Kidney (tissue), 14 donors: ENCODE data around the gene TFE3. TPM values are rescaled to one million over a fixed set of nuclear protein-coding genes. Genes with fewer than 3 reads are reported as not detected.

Experiments
- DNase-seq, 5 donors: peaks; one replicate each; pipeline ENCODE4 v3.0.0-alpha.2; 2013 to 2020
- FAIRE-seq: peaks from 2 replicates; lab custom pipeline; 2012; peaks lifted over from hg19 to GRCh38; lab: Jason Lieb, UNC
- H3K27ac ChIP-seq, 2 donors: one replicate each; pipeline ENCODE4 v1.7.0; 2013; ENCODE audit warnings: low read depth in 2 of 2, low read length in 2 of 2, inconsistent platforms in 1 of 2
- H3K27me3 ChIP-seq: one replicate; pipeline ENCODE4 v1.7.1; 2013; ENCODE audit warnings: low read length, inconsistent platforms; ENCODE audit not compliant: control insufficient read depth, insufficient read depth
- H3K36me3 ChIP-seq, 3 donors: one replicate each; pipeline versions ENCODE4 v1.7.0 to v1.7.1; 2013; ENCODE audit warnings: low read length in 3 of 3, control low read depth in 1 of 3, inconsistent platforms in 1 of 3; ENCODE audit not compliant: insufficient read depth in 3 of 3, control insufficient read depth in 2 of 3
- H3K4me1 ChIP-seq, 3 donors: one replicate each; pipeline versions ENCODE4 v1.7.0 to v1.7.1; 2013; ENCODE audit warnings: low read length in 3 of 3, inconsistent platforms in 1 of 3, low read depth in 1 of 3; ENCODE audit not compliant: control insufficient read depth in 2 of 3, insufficient read depth in 2 of 3
- H3K4me3 ChIP-seq, 3 donors: one replicate each; pipeline versions ENCODE4 v1.7.0 to v1.8.1; 2013; ENCODE audit warnings: low read length in 3 of 3, control low read depth in 1 of 3, inconsistent platforms in 1 of 3
- H3K9ac ChIP-seq, 3 donors: one replicate each; pipeline versions ENCODE4 v1.7.0 to v1.7.1; 2013; ENCODE audit warnings: low read length in 3 of 3, control low read depth in 1 of 3, inconsistent platforms in 1 of 3
- H3K9me3 ChIP-seq, 3 donors: one replicate each; pipeline versions ENCODE4 v1.7.0 to v1.7.1; 2013; ENCODE audit warnings: low read length in 3 of 3, control low read depth in 1 of 3, inconsistent platforms in 1 of 3; ENCODE audit not compliant: control insufficient read depth in 2 of 3, insufficient read depth in 1 of 3
- intact Hi-C: fragments of 100-400 bp; cut with DNase I; formaldehyde crosslinking; loops from one replicate; pipeline ENCODE4 v1.11.1; 2022
- polyA plus RNA-seq: library from polyadenylated mRNA; stranded (reverse); fragments of 350-450 nt; fragmentation: Illumina TruSeq; extraction: RNeasy Lipid Tissue Mini Kit (QIAGEN cat#74804); gene quantifications from one replicate; pipeline ENCODE4 v1.2.3, GENCODE V29; 2014; ENCODE audit warnings: low read depth, low replicate concordance; ENCODE audit not compliant: insufficient read depth
- total RNA-seq: library from RNA; stranded (reverse); fragmentation: NEBNext Ultra II Directional; extraction: Animal tissue kit (Norgen Biotek cat#: 25700); gene quantifications from one replicate; pipeline ENCODE4 v1.2.1, GENCODE V29; 2021
- TF ChIP-seq, protein P1 (sequence below): IDR thresholded peaks from 3 replicates; pipeline ENCODE4 v1.5.1; 2012; ENCODE audit warnings: mild to moderate bottlenecking, moderate library complexity, borderline replicate concordance; ENCODE audit not compliant: insufficient read depth; ENCODE audit errors: extremely low read depth
- donor health status: control.
- donor health status: control.
- donor health status: control.
- donor health status: control.
- donor health status: control.
- donor health status: DM: yes; HTN: yes; CAD: no.
- donor health status: Normal renal cell carcinoma (clear cell type).

The TFE3 gene
- total and polyA plus RNA-seq, 2 donors from 2014 or later, result 32.8 to 47.3 TPM

DNA sequence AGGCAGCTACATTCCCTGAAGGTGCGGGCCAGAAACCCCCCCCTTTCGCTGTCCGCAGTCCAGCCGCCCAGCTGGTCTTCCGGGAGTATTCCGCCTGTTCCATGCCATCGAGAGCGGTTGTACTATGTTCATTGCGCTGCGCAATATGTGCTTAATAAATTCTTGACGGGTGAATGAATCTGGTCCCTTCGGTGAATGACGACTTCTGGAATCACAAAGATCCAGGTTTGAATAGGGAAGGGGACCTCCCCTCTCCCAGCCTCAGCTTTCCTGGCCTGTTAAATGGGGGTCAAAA, 777 bp upstream of the TFE3 start:
- FAIRE-seq (no peak), DNase-seq (no peak)
- H3K36me3 ChIP-seq, result peaks cover 0 to 2% (median 0%) of the 10 kb centered on the region in 3 donors
- peak overlapping the region in 1 of 3 donors; percentile 51 for H3K9ac ChIP-seq
- peak overlapping the region; percentile 6 to 54 (median 38) for H3K4me3 ChIP-seq
- no peaks in the 10 kb centered on the region for H3K9me3 ChIP-seq
- peak overlapping the region; percentile 69 to 74 for H3K27ac ChIP-seq
- peaks cover 0 to 8% (median 0%) of the 10 kb centered on the region in 3 donors for H3K4me1 ChIP-seq
- no peaks in the 10 kb centered on the region for H3K27me3 ChIP-seq
- intact Hi-C loops, result no loop called here
- TF ChIP-seq, protein P1, sequence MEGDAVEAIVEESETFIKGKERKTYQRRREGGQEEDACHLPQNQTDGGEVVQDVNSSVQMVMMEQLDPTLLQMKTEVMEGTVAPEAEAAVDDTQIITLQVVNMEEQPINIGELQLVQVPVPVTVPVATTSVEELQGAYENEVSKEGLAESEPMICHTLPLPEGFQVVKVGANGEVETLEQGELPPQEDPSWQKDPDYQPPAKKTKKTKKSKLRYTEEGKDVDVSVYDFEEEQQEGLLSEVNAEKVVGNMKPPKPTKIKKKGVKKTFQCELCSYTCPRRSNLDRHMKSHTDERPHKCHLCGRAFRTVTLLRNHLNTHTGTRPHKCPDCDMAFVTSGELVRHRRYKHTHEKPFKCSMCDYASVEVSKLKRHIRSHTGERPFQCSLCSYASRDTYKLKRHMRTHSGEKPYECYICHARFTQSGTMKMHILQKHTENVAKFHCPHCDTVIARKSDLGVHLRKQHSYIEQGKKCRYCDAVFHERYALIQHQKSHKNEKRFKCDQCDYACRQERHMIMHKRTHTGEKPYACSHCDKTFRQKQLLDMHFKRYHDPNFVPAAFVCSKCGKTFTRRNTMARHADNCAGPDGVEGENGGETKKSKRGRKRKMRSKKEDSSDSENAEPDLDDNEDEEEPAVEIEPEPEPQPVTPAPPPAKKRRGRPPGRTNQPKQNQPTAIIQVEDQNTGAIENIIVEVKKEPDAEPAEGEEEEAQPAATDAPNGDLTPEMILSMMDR, result no peak

DNA sequence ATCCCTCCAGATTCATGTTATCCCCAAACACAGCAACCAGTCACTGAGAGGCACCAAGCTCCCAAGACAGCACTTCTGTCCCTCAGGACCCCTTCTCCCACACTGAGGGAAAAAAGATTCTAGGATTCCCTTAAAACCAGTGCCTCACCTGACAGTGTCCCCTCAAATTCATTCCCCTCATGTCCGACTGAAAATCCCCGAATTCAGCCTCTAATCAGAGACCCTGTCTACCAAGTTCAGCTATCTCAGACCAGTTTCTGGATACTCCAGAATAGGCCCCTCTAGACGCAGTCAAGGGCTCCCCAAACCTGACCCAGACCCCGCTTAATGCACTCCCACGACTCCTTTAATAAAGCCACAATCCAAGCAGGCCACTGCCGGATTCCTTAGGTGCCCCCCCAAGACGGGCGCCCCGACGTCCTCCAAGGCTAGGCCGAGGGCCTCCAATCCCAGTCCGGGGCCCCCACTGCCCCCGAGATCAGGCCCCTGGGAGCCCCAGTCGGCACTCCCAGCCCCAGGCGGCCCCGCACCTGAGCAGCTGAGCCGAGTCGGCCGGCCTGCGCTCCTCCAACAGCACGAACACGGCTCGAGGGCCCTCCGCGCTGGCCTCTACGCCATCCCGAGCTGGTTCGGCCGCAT, 457 bp downstream of the TFE3 start:
- FAIRE-seq (no peak), DNase-seq (peak in 2 of 5 donors; percentile 19 to 82)
- H3K27ac ChIP-seq, result peak overlapping the region; percentile 94 to 97
- H3K9me3 ChIP-seq, result no peaks in the 10 kb centered on the region
- H3K27me3 ChIP-seq, result no peaks in the 10 kb centered on the region
- TF ChIP-seq, protein P1, result no peak
- H3K9ac ChIP-seq, result peak overlapping the region; percentile 52 to 90 (median 89)
- peaks cover under 1 to 6% (median 2%) of the 10 kb centered on the region in 3 donors for H3K36me3 ChIP-seq
- peak overlapping the region; percentile 64 to 86 (median 81) for H3K4me3 ChIP-seq
- H3K4me1 ChIP-seq, result peaks cover 0 to 8% (median 0%) of the 10 kb centered on the region in 3 donors
- intact Hi-C loops, result no loop called here

DNA sequence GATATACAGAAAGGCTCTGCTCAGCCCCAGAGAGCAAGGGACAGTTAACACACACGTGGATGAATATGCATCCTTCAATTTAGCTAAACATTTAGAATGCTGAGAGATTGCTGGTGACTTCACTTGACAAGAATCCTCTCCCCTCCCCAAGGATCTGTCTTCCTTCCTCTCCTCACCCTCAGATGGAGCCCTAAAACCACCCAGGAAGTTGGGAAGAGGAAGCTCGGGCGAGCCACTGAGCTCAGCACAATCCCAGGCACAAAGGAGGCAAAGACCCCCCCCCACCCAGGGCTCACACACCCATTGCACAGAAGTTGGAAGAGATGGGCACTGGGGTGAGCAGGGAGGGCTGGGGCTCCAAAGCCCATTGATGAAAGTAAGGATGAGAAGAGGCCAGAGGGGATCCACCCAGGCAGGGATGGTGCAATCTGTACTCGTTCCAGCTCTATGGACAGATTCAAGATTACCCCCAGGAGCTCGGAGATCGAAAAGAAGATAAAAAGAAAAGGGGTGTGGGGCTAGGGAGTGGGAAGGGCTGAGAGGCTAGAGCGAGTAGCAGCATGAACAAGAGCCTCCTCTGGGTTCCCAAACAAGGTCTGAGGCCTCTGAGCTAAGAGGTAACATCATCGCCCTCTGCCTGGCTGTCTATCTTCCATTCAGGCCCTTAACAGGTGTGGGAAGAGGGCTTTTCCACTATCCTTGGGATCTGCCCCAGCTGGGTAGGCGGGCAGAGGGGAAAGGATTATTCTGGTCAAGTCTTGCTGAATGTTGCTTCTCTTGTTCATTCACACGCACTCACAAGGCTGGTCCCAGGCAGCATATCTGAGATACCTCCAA, 1.2 kb downstream of the TFE3 start:
- H3K9me3 ChIP-seq, result no peaks in the 10 kb centered on the region
- no peaks in the 10 kb centered on the region for H3K27me3 ChIP-seq
- intact Hi-C loops, result no loop called here
- peak in 1 of 5 donors; percentile 39 for DNase-seq
- peak overlapping the region; percentile 64 to 86 (median 81) for H3K4me3 ChIP-seq
- TF ChIP-seq, protein P1, result no peak
- peaks cover 0 to 8% (median 0%) of the 10 kb centered on the region in 3 donors for H3K4me1 ChIP-seq
- peak overlapping the region; percentile 94 to 97 for H3K27ac ChIP-seq
- peak overlapping the region; percentile 52 to 90 (median 89) for H3K9ac ChIP-seq
- peaks cover 2 to 7% (median 5%) of the 10 kb centered on the region in 3 donors for H3K36me3 ChIP-seq
- FAIRE-seq, result no peak
